Epithelial cell of proximal tubule (primary cell): Measurements from ENCODE around the gene VWA1. TPM values are rescaled to one million over a fixed set of nuclear protein-coding genes. Genes with fewer than 3 reads are reported as not detected.

ENCODE experiments used
- DNase-seq: peaks from one replicate; pipeline ENCODE4 v3.0.0-alpha.2; 2011; ENCODE audit warnings: low read depth
- H3K4me3 ChIP-seq: 2 replicates; pipeline ENCODE4 v1.5.1; 2011; ENCODE audit warnings: low read depth, mild to moderate bottlenecking, low read length
- total RNA-seq: library from RNA; depleted of rRNA; stranded (reverse); fragments of >200 nt; gene quantifications from 2 replicates; pipeline ENCODE4 v1.2.3, GENCODE V29; 2015
- TF ChIP-seq, protein P1 (sequence below): conservative IDR thresholded peaks from 2 replicates; pipeline ENCODE4 v1.5.1; 2012; ENCODE audit warnings: low read depth, mild to moderate bottlenecking, low read length

VWA1 gene
- total RNA-seq, 1 donor from 2014 or later = 56.3 TPM

DNA sequence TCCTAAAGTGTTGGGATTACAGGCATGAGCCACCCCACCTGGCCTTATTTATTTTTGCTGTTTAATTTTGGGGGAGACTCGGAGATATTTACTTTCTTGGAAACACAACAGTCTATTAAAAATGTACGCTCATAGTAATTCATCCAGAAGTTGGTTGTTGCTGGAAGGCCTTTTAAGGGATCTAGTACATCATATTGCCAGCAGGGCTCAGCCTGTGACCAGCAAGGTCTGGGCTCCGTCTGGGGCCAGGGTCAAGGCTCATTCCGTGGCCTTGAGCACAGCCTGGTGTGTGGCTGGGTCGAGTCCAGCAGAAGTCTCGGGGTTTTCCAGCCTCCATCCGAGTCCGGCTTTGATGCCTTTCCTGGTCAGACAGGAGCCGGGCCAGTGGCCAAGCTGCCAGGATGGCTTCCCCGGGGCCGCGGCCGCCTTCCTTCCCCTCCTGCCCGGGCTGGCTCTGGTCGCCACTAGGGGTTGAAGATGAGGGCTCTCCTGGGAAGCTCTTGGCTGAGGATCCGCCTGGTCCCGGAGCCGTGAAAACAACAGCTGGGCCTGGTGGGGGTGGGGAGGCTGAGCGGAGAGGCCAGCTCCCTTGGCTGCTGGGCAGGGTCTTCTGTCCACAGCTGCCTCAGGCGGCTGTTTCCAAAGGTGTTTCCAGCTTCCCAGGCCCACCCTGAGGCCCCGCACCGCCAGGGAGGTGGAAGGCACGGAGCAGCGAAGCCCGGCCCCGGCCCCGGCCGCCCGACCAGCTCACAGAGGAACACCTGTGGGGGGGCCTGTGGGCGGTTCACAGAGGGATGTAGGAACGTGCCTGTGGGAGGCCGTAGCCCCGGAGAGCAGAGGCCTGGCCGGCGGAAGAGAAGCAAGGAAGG is 5.1 kb upstream of the VWA1 start:
- DNase-seq = no peak
- H3K4me3 ChIP-seq = no peak overlapping the region
- TF ChIP-seq, protein P1, sequence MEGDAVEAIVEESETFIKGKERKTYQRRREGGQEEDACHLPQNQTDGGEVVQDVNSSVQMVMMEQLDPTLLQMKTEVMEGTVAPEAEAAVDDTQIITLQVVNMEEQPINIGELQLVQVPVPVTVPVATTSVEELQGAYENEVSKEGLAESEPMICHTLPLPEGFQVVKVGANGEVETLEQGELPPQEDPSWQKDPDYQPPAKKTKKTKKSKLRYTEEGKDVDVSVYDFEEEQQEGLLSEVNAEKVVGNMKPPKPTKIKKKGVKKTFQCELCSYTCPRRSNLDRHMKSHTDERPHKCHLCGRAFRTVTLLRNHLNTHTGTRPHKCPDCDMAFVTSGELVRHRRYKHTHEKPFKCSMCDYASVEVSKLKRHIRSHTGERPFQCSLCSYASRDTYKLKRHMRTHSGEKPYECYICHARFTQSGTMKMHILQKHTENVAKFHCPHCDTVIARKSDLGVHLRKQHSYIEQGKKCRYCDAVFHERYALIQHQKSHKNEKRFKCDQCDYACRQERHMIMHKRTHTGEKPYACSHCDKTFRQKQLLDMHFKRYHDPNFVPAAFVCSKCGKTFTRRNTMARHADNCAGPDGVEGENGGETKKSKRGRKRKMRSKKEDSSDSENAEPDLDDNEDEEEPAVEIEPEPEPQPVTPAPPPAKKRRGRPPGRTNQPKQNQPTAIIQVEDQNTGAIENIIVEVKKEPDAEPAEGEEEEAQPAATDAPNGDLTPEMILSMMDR = peak; percentile 3

DNA sequence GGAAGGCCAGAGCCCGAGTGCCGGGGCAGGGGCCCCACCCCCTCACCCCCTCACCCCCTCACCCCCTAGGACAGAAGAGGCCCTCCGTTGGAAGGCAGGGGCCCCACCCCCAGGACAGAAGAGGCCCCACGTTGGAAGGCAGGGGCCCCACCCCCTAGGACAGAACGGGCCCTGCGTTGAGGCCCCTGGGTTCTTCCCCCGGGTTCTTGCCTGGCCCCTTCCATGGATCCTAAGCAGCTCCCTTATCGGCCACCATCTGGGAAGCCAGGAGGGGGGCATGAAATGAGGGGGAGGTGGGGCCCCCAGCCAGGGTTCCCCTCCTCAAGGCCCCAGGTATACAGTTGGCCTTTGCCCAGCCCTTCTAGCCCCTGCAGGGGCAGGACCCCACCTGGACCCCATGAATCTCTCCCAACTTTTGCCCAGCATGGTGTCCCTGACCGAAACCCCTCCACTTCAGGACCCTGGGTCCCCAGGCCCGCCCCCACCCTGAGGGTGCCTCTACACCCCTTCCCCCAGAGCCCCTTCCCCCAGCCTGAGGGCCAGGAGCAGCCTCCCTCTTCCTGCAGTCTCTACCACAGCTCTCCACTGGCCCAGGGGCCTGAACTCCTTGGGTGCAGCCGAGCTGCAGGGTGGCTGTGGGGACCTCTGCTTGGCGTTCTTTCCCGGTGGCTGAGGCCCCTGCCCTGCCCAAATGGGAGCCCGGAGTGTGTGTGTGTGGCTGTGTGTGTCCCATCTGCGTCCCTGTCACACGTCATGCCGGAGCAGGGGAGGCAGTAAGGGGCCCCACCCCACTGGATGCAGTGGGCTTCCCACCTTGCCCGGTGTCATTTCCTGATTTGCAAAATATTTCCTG is 4.3 kb upstream of the VWA1 start:
- no peak overlapping the region for H3K4me3 ChIP-seq
- TF ChIP-seq, protein P1 = no peak
- DNase-seq = no peak

DNA sequence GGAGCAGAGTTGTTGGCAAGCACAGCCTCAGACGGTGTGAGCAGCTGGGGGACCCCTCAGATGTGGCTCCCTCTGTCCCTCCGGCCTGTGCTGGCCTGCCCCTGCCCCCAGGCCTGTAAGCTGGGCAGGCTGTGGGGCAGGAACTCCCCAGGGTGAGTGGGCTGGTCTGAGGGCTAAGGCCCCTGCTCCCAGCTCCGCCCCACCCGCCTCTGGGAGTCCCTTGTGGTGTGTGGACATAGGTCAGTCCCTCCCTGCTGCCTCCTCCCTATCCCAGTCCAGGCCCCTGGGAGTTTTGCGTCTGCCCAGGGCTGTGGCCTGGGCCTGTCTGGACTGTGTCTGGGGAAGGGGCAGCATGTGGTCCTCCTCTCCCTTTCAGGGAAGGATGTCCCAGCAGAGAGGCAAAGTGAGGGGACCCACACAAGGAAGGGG is 3.6 kb upstream of the VWA1 start:
- DNase-seq = no peak
- TF ChIP-seq, protein P1 = no peak
- H3K4me3 ChIP-seq = no peak overlapping the region

DNA sequence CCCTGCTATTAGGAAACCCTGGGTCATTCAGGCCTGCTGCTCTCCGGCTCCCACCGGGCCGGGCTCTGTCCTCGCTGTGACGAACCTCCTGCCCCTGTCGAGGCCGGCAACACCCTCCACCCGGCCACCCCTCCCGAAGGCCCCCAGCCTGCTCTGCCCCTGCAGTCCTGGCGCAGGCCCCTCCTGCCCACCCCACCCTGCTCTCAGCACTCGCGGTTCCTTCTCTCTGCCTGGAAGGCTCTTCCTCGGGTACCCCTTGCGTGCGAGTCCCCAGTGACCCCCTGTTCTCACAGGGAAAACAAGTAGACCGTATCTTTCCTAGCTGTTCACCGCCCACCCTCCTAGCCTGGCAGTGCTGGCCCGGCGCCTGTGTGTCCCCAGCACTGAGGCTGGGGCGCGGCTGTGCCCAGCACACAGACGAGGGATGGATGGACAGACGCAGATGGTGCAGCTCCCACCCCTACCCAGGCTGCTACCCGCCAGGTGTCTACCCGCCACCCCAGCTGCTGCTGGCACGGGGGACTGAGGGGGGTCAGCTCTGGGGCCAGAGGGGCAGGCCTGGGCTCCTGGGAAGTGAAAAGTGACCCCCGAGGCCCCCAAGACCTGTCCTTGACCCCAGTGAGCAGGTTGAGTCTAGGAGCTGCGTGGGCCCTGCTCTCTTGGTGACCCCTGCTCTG is 3.1 kb upstream of the VWA1 start:
- TF ChIP-seq, protein P1 = no peak
- no peak for DNase-seq
- H3K4me3 ChIP-seq = no peak overlapping the region

DNA sequence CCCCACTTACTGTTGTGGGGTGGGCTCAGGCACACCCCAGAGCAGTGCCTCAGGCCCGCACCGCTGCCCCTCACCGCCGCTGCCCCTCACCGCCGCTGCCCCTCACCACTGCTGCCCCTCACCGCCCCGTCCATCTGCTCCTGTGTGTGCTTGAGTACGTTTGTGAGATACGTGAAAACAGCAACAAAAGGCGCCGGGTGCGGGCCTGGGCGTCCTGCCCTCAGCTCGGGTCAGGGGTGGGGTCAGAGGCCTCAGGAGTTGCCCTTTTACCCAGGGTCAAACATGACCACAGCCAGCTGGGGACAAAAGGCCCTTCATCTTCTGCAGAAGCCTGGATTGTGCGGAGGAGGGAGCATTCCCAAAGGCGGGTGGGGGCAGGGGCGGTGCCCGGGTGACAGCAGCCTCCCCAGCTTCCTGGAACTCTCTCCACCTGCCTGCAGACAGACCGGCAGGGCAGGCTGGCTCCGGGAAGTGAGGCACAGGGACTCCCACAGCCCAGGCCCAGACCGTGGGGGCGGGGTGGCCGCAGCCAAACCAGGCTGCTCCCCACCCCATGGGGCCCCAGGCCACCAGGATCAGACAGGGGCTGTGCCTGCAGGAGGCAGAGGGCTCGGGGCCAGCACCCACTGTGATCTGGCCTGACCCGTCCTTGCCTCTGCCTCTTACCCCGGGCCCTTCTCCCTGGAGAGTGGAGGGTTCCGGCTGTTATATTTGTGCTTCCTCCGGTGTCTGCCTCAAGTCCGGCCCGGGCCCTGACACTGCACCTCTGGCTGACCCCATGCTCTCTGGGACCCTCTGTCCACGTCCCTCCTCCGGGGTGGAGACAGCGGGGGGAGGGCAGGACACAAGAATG is 2.3 kb upstream of the VWA1 start:
- TF ChIP-seq, protein P1 = no peak
- no peak overlapping the region for H3K4me3 ChIP-seq

DNA sequence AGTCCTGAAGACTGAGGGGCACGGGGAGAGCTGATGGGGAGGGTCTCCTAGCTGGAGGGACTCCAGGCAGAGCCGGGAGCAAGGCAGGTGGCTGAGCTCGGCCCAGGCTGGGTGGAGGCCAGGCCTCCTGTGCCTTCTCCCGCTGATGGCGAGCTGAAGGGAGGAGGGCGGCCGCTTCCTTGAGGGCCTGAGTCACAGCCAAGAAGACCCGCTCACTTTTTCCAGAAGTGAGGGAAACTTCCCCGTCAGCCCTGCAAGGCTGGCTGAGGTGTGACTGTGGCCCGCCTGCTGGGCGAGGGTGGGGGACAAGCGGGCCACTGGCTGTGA is 1.7 kb upstream of the VWA1 start:
- no peak overlapping the region for H3K4me3 ChIP-seq
- no peak for DNase-seq
- TF ChIP-seq, protein P1 = no peak

More for the DNA sequence above, 2.3 kb upstream of the VWA1 start:
- DNase-seq = no peak
